Fibroblast of pulmonary artery (primary cell): Measurements from ENCODE around the gene SETD1A.
A peak's percentile ranks its signal among the peaks of the same experiment; 100 is the strongest.

Experiments used
- DNase-seq: peaks from one replicate; pipeline ENCODE4 v3.0.0-alpha.2; 2010; ENCODE audit warnings: low read depth
- H3K4me3 ChIP-seq: replicated peaks from 2 replicates; pipeline ENCODE4 v1.5.1; 2011; ENCODE audit warnings: low read depth, mild to moderate bottlenecking, control low read depth, low read length, moderate library complexity
- TF ChIP-seq, protein P1 (sequence below): IDR thresholded peaks from 2 replicates; pipeline ENCODE4 v1.5.1; 2011; ENCODE audit warnings: mild to moderate bottlenecking, control low read depth, low read length, inconsistent platforms; ENCODE audit errors: missing control alignments

SETD1A gene

DNA sequence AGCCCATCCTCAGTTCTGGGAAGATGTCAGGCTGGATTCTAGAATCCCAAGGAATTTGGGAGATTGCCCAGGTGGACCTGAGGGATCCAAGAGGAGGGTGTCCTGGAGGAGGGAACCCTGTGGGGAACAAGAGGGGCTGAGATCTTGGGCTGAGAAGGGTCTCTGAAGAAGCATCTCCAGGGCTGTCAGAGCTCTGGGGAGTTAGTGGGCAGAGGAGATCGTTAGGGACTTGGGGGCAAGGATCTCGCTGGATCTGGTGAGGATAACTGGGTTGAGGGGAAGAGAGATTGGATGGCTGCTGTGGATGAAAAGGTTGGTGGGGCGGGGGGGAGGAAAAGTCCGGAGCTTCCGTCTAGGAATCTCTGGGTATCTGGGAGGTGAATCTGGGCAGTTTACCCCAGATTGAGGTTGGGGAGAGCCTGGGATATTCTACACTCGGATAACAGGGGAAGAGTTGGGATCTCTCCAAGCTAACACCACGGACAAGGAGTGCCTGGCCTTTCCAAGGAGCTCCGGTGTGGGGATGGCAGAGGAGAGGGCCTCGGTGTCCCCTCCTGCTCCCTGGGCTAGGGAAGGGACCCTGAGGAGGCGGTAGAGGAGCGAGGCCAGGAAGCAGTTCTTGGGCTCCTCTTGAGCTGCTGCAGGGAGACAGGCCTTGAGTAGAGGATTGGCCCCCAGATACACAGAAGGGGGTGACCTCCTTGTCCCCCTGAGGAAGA, 32.5 kb upstream of the SETD1A start:
- DNase-seq: no peak
- TF ChIP-seq, protein P1, sequence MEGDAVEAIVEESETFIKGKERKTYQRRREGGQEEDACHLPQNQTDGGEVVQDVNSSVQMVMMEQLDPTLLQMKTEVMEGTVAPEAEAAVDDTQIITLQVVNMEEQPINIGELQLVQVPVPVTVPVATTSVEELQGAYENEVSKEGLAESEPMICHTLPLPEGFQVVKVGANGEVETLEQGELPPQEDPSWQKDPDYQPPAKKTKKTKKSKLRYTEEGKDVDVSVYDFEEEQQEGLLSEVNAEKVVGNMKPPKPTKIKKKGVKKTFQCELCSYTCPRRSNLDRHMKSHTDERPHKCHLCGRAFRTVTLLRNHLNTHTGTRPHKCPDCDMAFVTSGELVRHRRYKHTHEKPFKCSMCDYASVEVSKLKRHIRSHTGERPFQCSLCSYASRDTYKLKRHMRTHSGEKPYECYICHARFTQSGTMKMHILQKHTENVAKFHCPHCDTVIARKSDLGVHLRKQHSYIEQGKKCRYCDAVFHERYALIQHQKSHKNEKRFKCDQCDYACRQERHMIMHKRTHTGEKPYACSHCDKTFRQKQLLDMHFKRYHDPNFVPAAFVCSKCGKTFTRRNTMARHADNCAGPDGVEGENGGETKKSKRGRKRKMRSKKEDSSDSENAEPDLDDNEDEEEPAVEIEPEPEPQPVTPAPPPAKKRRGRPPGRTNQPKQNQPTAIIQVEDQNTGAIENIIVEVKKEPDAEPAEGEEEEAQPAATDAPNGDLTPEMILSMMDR: no peak
- peak overlapping the region; percentile 69 for H3K4me3 ChIP-seq

DNA sequence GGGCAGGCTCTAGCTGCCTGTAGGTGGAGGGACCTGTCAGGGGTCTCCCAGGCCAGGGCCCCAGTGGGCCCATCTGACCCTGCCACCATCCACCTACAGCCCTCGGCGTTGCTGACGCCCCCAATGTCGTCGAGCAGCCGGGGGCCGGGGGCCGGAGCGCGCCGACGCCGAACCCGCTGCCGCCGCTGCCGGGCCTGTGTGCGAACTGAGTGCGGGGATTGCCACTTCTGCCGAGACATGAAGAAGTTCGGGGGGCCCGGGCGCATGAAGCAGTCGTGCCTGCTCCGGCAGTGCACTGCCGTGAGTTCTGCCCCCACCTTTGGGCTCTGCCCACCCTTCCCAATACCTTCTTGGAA, 31.9 kb upstream of the SETD1A start:
- no peak for DNase-seq
- TF ChIP-seq, protein P1: no peak
- peak overlapping the region; percentile 69 for H3K4me3 ChIP-seq

DNA sequence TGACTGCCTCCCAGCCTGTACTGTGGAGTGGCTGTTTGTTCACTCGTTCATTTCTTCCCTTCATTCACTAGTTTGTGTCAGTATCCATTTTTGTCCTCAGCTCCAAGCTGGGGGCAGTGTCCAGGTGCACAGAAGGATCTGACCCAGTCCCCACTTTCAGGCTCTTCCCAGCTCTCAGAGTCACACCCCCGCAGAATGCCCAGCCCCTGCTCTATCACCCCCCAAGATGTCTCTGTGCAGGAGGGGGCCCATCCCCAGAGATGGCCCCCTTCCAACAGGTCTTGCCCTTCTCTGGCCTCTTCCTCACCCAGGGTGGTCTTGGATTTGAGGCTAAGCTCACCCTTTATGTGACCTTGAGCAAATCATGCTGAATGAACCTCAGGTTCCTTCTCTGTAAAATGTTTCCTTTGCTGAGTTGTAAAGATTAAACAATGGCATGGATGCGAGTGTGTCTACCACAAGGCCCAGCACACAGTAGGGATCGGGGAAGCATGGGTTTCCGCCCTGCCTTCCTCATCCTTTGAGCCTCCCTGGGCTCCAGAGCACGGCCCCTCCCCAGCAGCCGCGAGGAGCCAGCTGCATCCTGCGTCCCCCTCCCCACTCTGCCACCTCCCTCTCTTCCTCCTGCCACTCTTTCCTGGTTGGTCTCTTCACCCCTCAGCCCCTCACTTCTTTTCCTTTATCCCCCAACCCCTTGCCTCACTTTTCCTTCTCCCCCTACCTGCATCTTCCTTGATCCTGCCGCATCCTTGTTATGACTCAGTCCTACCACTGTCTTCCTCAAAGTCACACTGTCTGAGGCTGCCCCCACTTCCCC, 31.4 kb upstream of the SETD1A start:
- TF ChIP-seq, protein P1: no peak
- no peak for DNase-seq

DNA sequence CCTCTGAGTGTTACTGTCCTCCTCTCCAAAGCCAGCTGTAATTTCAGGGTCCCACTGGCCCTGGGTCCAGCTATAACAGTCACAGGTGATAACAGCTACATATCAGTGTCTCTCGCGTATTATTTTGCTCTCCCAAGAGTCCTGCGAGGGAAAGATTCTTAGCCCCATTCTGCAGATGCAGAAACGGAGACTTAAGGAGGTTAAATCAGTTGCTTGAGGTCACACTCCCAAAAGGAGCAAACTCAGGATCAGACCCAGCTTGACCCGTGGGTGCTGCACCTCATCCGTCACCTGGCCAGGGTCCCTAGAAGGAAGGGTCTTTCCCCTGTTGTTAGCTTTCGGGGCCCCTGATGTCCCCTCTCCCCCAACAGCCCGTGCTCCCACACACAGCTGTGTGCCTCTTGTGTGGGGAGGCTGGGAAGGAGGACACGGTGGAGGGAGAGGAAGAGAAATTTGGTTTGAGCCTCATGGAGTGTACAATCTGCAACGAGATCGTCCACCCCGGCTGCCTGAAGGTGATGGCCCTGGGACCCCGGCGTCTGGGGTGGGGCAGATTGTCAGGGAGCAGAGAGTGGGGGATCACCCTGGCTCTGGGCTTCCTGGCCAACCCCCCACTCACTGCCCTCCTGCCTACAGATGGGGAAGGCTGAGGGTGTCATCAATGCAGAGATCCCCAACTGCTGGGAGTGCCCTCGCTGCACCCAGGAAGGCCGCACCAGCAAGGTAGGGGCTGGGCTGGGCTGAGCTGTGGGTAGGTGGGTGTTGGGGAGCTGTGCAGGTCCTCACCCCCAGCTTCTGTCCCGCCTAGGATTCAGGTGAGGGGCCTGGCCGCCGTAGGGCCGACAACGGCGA, 30.4 kb upstream of the SETD1A start:
- TF ChIP-seq, protein P1: no peak
- no peak overlapping the region for H3K4me3 ChIP-seq
- no peak for DNase-seq

More for the DNA sequence above, 31.4 kb upstream of the SETD1A start:
- no peak overlapping the region for H3K4me3 ChIP-seq

DNA sequence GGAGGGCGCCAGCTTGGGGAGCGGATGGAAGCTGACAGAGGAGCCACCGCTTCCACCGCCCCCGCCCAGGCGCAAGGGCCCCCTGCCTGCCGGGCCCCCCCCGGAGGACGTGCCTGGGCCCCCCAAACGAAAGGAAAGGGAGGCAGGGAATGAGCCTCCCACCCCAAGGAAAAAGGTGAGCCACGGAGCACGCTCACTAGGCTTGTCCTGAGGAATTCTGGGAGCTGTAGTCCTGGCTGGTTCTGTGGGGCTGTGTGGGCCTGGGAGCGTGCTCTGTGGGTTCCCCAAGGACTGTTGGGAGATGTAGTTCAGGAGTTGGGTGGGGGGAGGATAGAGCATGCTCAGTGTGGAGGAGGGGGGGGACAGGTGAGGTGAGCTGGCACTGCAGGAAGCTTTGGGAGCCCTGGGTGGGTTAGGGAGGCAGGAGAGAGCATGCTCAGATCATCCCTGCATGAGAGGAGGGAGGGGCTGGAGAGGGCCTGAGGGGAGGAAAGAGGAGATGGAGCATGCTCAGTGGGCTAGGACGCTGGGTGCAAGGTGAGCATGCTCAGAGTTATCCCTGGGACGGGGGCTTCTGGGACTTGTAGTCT, 29.7 kb upstream of the SETD1A start:
- TF ChIP-seq, protein P1: no peak
- DNase-seq: peak; percentile 42
- H3K4me3 ChIP-seq: no peak overlapping the region

DNA sequence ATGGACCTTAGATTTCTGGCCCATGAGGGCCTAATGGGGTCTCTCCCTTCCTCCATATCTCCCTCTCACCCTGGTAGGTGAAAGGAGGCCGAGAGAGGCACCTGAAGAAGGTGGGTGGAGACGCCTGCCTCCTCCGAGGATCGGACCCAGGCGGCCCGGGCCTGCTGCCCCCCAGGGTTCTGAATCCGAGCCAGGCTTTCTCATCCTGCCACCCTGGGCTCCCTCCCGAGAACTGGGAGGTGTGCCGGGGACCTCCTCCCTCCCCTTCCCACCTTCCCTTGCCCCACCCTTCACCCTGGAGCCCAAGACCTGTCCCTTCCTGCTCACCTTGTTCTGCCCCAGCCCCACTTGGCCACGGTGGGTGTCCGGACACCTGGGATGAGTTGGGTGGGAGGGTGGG, 29.2 kb upstream of the SETD1A start:
- no peak for DNase-seq
- H3K4me3 ChIP-seq: no peak overlapping the region
- TF ChIP-seq, protein P1: no peak
